WERI-Rb-1 (cell line): ENCODE measurements around the gene ABCC5.

Experiments used
- DNase-seq: peaks from one replicate; pipeline ENCODE4 v3.0.0-alpha.2; 2020
- H3K27ac ChIP-seq: fragments of 250-450 bp; sonication (Bioruptor Pico); 2 replicates; pipeline ENCODE4 v1.5.1; 2020; ENCODE audit warnings: mild to moderate bottlenecking, moderate library complexity
- H3K27me3 ChIP-seq: fragments of 250-450 bp; sonication (Bioruptor Pico); 2 replicates; pipeline ENCODE4 v1.5.1; 2021; ENCODE audit warnings: mild to moderate bottlenecking, low read depth, moderate library complexity; ENCODE audit not compliant: insufficient read depth, severe bottlenecking
- H3K36me3 ChIP-seq: fragments of 250-450 bp; sonication (Bioruptor Pico); 2 replicates; pipeline ENCODE4 v1.5.1; 2020; ENCODE audit warnings: mild to moderate bottlenecking, moderate library complexity
- H3K4me3 ChIP-seq: 2 replicates; pipeline ENCODE4 v1.5.1; 2011; ENCODE audit warnings: low read depth, mild to moderate bottlenecking, control low read depth, low read length
- H3K9me3 ChIP-seq: fragments of 250-450 bp; sonication (Bioruptor Pico); 2 replicates; pipeline ENCODE4 v1.5.1; 2021; ENCODE audit warnings: mild to moderate bottlenecking, moderate library complexity; ENCODE audit not compliant: severe bottlenecking
- CTCF ChIP-seq: IDR thresholded peaks from 2 replicates; pipeline ENCODE4 v1.5.1; 2011; ENCODE audit warnings: low read depth, mild to moderate bottlenecking, control low read depth, inconsistent platforms, low read length

Gene ABCC5

DNA sequence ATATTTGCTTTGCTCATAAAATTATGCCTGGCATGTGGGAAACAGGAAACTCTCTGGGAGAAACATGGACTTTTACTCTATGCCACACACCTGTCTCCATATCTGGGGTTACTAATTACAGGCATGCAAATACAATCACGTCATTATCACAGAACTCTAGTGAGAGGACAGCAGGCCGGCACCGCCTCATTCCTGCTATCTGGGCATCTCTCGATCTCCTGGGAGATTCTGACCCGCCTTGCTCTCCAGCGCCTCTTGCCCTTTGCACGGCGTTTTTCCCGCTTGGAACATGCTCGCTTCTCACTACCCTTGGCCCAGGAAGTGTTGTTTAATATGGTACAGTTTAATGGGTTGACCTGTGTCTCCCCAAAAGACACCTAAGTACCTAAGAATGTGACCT lies 87.6 kb downstream of the ABCC5 start:
- H3K9me3 ChIP-seq = no peaks in the 10 kb centered on the region
- no peaks in the 10 kb centered on the region for H3K27me3 ChIP-seq
- no peak for TF ChIP-seq CTCF
- no peak for DNase-seq
- H3K4me3 ChIP-seq = no peak overlapping the region
- H3K36me3 ChIP-seq = peaks cover 10% of the 10 kb centered on the region; the same call in 1 of the 2 replicates
- H3K27ac ChIP-seq = no peak overlapping the region

DNA sequence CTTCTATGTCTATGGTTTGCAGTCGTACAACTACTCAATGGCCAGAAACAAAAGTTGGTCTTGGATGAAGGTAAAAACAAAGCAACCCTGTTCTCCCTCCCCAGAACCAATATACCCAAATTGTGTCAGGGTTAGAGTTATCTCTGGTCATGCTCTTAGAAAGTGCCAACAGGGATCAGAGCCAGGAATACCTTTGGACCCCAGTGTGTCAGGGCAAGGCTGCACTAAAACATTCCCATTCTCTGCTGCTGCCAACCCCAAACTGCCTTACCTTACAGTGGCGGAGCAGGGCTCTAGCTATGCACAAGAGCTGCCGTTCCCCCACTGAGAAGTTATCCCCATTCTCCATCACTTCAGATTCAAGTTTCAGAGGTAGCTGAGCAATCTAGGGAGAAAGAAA lies 90.6 kb downstream of the ABCC5 start:
- TF ChIP-seq CTCF = no peak
- DNase-seq = no peak
- H3K36me3 ChIP-seq = peaks cover 10% of the 10 kb centered on the region
- no peaks in the 10 kb centered on the region for H3K27me3 ChIP-seq
- H3K9me3 ChIP-seq = no peaks in the 10 kb centered on the region
- no peak overlapping the region for H3K27ac ChIP-seq
- H3K4me3 ChIP-seq = no peak overlapping the region

- Histone ChIP-seq H3K36me3 (peaks cover 6% of the 10 kb centered on the region), H3K27me3 (no peaks in the 10 kb centered on the region), H3K4me3 (no peak overlapping the region), H3K9me3 (no peaks in the 10 kb centered on the region), H3K27ac (no peak overlapping the region)
- DNase-seq = no peak
- no peak for TF ChIP-seq CTCF
Measured at GRCh38 chr3:183924956-183925355, 92.7 kb downstream of the ABCC5 start.

GRCh38 chr3:183924543-183924942 lies 93.1 kb downstream of the ABCC5 start:
- Histone ChIP-seq H3K9me3 (no peaks in the 10 kb centered on the region), H3K4me3 (no peak overlapping the region), H3K36me3 (peaks cover 6% of the 10 kb centered on the region), H3K27ac (no peak overlapping the region), H3K27me3 (no peaks in the 10 kb centered on the region)
- no peak for TF ChIP-seq CTCF
- no peak for DNase-seq

GRCh38 chr3:183922421-183922820 lies 95.3 kb downstream of the ABCC5 start:
- no peaks in the 10 kb centered on the region for H3K27me3 ChIP-seq
- TF ChIP-seq CTCF = no peak
- H3K4me3 ChIP-seq = no peak overlapping the region
- H3K9me3 ChIP-seq = no peaks in the 10 kb centered on the region
- no peak overlapping the region for H3K27ac ChIP-seq
- peaks cover 6% of the 10 kb centered on the region for H3K36me3 ChIP-seq
- DNase-seq = no peak

GRCh38 chr3:183921096-183921495 lies 96.6 kb downstream of the ABCC5 start:
- H3K9me3 ChIP-seq = no peaks in the 10 kb centered on the region
- H3K27me3 ChIP-seq = no peaks in the 10 kb centered on the region
- H3K36me3 ChIP-seq = peaks cover 6% of the 10 kb centered on the region
- DNase-seq = no peak
- no peak overlapping the region for H3K27ac ChIP-seq
- no peak overlapping the region for H3K4me3 ChIP-seq
- no peak for TF ChIP-seq CTCF
